Placental pericyte (primary cell): ENCODE results near the gene TMEM87A. TPM values are rescaled to one million over a fixed set of nuclear protein-coding genes. Genes with fewer than 3 reads are reported as not detected.

ENCODE experiments used
- small RNA-seq: library from RNA; depleted of rRNA; stranded (forward); fragments of <200 nt; gene quantifications from one replicate; pipeline ENCODE3, GENCODE V24; 2012; ENCODE audit warnings: low replicate concordance
- total RNA-seq: library from RNA; depleted of rRNA; stranded (reverse); fragments of >200 nt; gene quantifications from 2 replicates; pipeline ENCODE4 v1.2.3, GENCODE V29; 2012

TMEM87A gene
- 67.4 and 84.3 TPM in 2 replicates for total RNA-seq

DNA sequence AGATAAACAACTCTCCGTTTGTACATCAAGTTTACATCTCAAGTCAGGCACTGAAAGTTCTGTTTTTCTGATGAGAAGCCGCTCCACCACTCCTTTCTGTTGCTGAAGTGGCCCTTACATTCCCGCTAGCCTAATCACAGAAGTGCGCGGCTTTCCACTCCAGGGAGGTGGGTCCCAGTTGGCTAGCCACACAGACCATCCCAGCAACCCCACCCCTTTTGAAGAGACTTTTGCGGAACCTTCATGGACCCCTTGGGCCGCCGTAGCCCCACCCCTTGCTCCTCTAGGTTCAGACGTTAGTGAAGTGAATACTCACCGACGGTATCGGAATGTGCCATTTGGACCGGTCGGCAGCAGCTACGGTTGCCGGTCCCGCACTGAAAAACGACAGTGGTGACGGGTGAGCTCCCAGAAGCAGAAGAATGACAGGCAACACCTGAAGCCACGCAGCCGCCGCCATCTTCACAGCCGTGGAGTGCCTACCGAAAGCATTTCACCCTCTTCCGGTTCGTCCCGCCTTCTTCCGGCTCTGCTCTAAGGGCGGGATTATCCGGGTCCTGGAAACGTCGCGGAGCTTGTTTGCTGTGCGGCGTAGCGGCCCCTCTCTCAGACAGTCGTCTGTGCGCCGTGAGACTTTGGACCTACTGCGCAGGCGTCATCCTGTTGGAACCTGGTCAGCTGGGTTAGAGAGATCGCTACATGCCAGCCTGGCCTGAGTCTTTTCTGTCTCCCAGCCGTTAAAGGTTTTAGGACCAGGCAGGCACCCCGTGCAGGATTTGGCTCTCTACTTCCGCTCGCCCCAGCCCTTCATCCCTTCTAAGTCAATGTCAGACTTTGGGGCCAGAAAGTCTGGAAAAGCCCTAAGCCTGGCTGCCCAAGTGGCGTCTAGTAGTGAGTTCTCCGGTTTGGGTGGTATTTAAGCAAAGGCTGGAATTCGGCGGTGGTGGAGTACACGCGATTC is at the start of gene TMEM87A, which contains the start of gene GANC:
Gene TMEM87A, minus strand, starts transcription at position 495 of the 961 bp plus-strand sequence. Its CDS starts 35 bp downstream, at position 460.
Gene GANC, plus strand, starts transcription at position 263 of the 961 bp plus-strand sequence. CDS start 1,281 bp downstream, outside the sequence.

GRCh38 chr15:42207674-42208579 is 65.3 kb downstream of the TMEM87A start, which contains the start of gene VPS39:
VPS39 (minus strand) TSS chr15:42208304; CDS start chr15:42208153, 151 bp downstream.

Small RNA genes lying within 50 kb of the gene (small RNA-seq; reads per million reads assigned to genes)
- 4.5 reads per million, percentile 86 among the genes with 10 or more reads in this experiment for gene MIR627

Other genes with a start within 250 kb of the TMEM87A start
- not detected in 2 replicates for gene PLA2G4D, start 178.9 kb downstream of the TMEM87A start, total RNA-seq
- not detected in 2 replicates for gene PLA2G4F, start 116.8 kb downstream of the TMEM87A start, total RNA-seq
- 53.0 and 66.7 TPM in 2 replicates for gene VPS39, start 65.1 kb downstream of the TMEM87A start, total RNA-seq
- gene GANC, start 232 bp downstream of the TMEM87A start, total RNA-seq: 13.1 and 24.5 TPM in 2 replicates
- 0.88 and 2.0 TPM in 2 replicates for gene CAPN3, start 86.1 kb upstream of the TMEM87A start, total RNA-seq
- gene ZNF106, start 217.7 kb upstream of the TMEM87A start, total RNA-seq: 42.7 and 62.7 TPM in 2 replicates
- 93.2 and 95.9 TPM in 2 replicates for gene SNAP23, start 222.2 kb upstream of the TMEM87A start, total RNA-seq